DMS53 treated with DMSO at 0.1 percent for 48 hours (cell line): Measurements from ENCODE around the gene SLC12A4.
A peak's percentile ranks its signal among the peaks of the same experiment; 100 is the strongest.
"Not testable (repeated sequence)": the region's sequence is repeated elsewhere in the genome, so short reads cannot be mapped to it uniquely, and the experiment has no call there.

Source experiments
- DNase-seq: peaks from one replicate; lab custom pipeline; 2025; ENCODE audit not compliant: unreplicated experiment; lab: John Stamatoyannopoulos, UW

SLC12A4 gene

DNA sequence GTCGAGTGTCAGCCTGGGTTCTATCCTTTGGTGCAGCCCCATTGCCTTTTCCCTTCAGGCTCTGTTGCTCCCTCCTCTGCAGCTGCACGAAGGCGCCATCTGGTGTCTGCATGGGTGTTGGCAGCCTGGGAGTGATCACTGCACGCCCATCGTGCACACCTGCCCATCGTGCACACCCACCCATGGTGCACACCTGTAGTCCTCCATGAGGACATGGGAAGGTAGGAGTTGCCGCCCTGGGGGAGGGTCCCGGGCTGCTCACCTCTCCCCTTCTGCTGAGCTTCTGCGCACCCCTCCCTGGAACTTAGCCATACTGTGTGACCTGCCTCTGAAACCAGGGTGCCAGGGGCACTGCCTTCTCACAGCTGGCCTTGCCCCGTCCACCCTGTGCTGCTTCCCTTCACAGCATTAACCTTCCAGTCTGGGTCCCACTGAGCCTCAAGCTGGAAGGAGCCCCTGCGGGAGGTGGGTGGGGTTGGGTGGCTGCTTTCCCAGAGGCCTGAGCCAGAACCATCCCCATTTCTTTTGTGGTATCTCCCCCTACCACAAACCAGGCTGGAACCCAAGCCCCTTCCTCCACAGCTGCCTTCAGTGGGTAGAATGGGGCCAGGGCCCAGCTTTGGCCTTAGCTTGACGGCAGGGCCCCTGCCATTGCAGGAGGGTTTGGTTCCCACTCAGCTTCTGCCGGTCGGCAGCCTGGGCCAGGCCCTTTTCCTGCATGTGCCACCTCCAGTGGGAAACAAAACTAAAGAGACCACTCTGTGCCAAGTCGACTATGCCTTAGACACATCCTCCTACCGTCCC, 39.7 kb downstream of the SLC12A4 start:
- DNase-seq: peak; percentile 36

DNA sequence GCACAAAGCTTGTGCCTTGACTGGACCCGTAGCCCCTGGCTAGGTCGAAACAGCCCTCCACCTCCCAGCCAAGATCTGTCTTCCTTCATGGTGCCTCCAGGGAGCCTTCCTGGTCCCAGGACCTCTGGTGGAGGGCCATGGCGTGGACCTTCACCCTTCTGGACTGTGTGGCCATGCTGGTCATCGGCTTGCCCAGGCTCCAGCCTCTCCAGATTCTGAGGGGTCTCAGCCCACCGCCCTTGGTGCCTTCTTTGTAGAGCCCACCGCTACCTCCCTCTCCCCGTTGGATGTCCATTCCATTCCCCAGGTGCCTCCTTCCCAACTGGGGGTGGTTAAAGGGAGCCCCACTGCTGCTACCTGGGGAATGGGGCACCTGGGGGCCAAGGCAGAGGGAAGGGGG, 40.3 kb downstream of the SLC12A4 start:
- DNase-seq: no peak

DNA sequence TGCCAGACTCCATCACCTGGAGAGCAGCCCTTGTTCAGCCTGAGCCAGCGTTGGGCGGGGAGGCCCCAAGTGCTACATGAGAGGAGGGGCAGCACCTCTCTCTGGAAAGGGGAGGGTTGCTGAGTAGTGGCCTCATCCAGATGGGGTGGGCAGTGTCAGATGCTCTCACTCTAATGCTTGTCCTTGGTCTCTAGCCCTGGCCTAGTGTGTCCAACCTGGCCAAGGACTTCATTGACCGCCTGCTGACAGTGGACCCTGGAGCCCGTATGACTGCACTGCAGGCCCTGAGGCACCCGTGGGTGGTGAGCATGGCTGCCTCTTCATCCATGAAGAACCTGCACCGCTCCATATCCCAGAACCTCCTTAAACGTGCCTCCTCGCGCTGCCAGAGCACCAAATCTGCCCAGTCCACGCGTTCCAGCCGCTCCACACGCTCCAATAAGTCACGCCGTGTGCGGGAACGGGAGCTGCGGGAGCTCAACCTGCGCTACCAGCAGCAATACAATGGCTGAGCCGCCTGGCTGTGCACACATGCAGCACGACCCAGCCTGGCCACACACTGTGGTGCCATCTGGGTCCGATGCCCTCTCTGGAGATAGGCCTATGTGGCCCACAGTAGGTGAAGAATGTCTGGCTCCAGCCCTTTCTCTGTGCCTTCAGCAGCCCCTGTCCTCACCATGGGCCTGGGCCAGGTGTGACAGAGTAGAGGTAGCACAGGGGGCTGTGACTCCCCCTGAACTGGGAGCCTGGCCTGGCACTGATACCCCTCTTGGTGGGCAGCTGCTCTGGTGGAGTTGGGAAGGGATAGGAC, 41.1 kb downstream of the SLC12A4 start:
- no peak for DNase-seq

GRCh38 chr16:67926181-67926750, 42.2 kb downstream of the SLC12A4 start:
- DNase-seq: peak; percentile 53

DNA sequence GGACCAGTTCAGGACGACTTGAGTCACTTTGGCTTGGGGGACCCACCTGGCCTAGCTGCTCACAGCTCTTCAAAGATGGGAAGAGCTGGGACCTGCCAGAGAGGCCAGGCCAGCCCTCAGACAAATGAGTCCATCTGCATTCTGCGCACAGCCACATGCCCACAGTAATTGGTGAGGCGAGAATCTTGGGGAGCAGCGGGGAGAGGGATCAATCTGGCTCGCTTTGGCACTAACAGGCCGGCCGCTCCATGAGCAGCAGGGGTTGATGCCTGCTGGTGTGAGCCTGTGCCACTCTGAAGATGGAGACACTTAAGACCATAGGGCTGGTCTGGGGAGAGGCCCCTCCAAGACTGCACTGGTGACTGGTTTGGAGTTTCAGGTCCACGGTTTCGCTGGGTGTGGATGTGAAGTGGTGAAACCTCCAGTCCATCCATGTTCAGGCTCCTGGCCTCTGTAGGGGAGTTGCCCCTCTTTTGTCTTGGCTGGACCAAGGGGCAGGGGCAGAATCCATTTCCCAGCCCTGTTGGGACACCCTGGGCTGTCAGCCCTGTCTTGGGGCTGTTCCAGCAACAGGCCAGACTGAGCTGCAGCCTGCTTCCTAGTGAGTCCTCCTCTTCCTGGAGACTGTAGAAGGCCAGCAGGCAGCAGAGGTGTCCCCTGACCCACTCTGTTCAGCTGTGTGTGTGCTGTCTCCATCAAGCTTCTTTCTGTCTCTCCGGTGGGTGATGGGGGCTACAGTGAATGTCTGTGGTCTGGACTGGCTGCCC, 44.1 kb downstream of the SLC12A4 start:
- no peak for DNase-seq

GRCh38 chr16:67923414-67924116, 44.9 kb downstream of the SLC12A4 start:
- no peak for DNase-seq

- no peak for DNase-seq
Measured at GRCh38 chr16:67922740-67923139, 45.7 kb downstream of the SLC12A4 start.

- DNase-seq: no peak
Measured at GRCh38 chr16:67922221-67922620, 46.2 kb downstream of the SLC12A4 start.

GRCh38 chr16:67919622-67920221, 48.7 kb downstream of the SLC12A4 start:
- no peak for DNase-seq

- peak; percentile 48 for DNase-seq
Measured at GRCh38 chr16:67917852-67918236, 50.6 kb downstream of the SLC12A4 start.

DNA sequence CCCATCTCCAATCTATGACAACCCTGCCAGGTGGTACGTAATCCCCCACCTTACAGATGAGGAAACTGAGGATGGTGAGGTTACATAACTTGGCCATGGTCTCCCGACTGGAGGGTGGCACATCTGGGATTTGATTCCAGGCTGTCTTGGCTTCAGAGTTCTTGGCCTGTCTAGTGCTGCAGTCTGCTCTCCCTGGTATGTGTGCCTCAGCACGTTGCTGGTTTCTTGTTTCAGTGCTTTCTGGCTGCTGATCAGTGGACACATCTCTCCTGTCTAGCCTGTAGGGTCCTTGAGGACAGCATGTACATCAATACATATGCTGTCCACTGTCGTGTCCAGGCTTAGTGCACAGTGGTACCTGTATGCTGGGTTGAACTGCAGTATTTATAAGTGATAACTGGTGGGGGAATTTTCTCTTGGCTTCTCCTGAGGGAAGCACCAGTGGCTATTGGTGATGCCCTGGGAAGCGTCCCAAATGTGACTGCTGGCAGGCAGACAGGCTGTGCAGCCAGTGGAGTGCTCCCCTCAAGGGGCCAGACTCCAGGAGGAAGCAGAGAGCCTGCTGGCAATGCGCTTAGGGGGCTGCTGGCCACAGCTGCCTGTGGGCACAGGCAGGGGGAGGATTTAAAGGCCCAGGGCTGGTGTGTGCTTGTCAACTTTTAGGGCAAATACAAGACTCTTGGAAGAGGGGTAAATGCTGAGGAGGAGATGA, 51.1 kb downstream of the SLC12A4 start:
- no peak for DNase-seq

- DNase-seq: no peak
Measured at GRCh38 chr16:67915831-67916723, 52.4 kb downstream of the SLC12A4 start.

DNA sequence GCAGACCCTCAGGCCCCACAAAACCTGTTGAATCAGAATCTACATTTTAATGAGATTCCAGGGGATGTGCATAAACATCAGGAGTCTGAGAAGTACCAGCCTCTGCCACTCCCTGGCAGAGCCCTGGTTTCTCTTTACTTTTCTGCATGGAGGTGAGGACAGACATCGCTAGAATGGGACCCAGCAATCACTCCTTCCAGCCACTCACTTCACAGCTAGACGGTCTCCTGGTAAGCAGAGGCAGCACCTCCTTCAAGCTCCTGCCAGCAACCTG, 53.0 kb downstream of the SLC12A4 start:
- DNase-seq: not testable (repeated sequence)

DNA sequence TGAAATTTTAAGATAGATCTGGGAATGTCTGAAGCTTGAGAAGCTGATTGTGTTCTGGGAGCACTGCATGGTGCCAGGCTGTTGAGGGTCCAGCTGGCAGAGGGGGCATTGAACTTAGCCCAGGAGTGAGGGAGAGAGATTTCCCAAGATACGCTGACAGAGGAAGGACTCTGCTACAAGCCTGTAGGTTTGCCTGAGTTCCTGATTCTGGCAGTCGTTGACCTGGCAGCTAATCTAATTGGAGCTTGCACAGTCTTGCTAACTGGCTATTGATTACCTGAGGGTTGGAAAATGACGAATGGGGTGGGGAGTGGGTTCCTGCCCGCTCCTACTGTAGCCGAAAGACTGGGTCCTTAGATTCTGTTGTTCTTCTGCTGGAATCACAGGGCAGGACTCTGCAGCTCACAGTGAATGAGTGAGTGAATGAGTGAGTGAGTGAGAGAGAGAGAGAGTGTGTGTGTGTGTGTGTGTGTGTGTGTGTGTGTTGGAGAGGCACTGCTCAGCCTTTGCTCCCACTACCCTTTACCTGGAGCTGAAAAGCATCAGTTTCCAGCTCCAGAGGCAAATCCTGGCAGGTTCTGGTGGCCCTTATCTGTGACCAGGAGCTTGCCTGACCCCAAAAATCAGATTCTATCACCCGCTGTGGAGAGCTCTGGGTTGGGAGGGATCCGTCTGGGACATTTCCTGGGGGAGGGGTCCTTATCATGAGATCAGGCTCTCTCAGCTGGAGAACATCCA, 53.5 kb downstream of the SLC12A4 start:
- DNase-seq: no peak

- DNase-seq: no peak
Measured at GRCh38 chr16:67910158-67910557, 58.3 kb downstream of the SLC12A4 start.

DNA sequence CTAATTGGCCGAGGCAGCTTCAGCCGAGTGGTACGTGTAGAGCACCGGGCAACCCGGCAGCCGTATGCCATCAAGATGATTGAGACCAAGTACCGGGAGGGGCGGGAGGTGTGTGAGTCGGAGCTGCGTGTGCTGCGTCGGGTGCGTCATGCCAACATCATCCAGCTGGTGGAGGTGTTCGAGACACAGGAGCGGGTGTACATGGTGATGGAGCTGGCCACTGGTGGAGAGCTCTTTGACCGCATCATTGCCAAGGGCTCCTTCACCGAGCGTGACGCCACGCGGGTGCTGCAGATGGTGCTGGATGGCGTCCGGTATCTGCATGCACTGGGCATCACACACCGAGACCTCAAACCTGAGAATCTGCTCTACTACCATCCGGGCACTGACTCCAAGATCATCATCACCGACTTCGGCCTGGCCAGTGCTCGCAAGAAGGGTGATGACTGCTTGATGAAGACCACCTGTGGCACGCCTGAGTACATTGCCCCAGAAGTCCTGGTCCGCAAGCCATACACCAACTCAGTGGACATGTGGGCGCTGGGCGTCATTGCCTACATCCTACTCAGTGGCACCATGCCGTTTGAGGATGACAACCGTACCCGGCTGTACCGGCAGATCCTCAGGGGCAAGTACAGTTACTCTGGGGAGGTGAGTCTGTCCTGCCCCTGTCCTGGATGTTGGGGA, 59.2 kb downstream of the SLC12A4 start:
- DNase-seq: no peak

DNA sequence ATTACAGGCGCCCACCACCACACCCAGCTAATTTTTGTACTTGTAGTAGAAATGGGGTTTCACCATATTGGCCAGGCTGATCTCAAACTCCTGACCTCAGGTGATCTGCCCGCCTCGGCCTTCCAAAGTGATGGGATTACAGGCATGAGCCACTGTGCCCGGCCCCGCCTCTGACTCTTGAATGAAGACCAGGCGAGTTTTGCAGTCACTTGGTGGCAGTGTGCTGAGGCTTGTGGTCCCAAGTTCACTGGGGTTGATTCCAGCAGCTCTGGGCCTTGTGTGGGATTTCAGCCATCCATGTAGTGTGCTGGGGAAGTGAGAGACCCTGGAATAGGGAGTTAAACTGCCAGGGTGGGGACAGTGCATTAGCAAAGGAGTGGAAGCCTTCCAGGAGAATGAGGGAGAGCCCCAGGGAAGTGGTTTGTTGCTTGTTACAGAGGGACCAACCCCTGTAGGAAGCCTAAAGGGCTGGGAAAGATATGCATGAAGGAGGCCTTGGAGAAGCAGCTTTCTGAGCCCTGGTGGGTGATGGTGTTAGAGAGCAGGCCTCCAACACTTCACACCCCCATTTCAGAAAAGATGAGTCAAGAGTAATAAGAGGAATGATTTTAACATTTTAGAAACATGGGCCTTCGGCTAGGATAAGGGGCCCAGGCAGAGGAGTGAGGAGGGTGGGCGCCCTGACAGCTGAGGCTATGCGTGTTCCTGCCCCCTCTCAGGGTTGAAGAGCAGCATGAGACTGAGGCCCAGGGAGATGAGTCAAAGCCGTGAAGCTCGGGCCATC, 60.8 kb downstream of the SLC12A4 start:
- no peak for DNase-seq
